Colonic mucosa (tissue), 4 donors: Measurements from ENCODE around the gene HARBI1. TPM values are rescaled to one million over a fixed set of nuclear protein-coding genes. Genes with fewer than 3 reads are reported as not detected.

ENCODE experiments used
- DNase-seq: peaks from one replicate; pipeline ENCODE4 v3.0.0-alpha.2; 2020
- H3K27ac ChIP-seq: fragments of 200-600 bp; one replicate; pipeline ENCODE4 v1.8.0; 2021
- H3K27me3 ChIP-seq: fragments of 200-600 bp; one replicate; pipeline ENCODE4 v1.8.0; 2021
- H3K36me3 ChIP-seq: fragments of 200-600 bp; one replicate; pipeline ENCODE4 v1.8.0; 2021
- H3K4me1 ChIP-seq: fragments of 200-600 bp; one replicate; pipeline ENCODE4 v1.8.0; 2021; ENCODE audit warnings: mild to moderate bottlenecking
- H3K4me3 ChIP-seq: fragments of 200-600 bp; one replicate; pipeline ENCODE4 v1.8.0; 2021
- H3K9ac ChIP-seq, 2 donors: one replicate each; pipeline ENCODE4 v1.7.0; 2013; ENCODE audit warnings: control low read depth in 2 of 2, low read depth in 2 of 2, low read length in 2 of 2
- H3K9me3 ChIP-seq: fragments of 200-600 bp; one replicate; pipeline ENCODE4 v1.8.0; 2021
- intact Hi-C: fragments of 100-400 bp; cut with DNase I; formaldehyde crosslinking; loops from one replicate; pipeline ENCODE4 v1.14.1; 2022
- total RNA-seq, 2 donors: library from RNA; stranded (reverse); fragmentation: NEBNext Ultra II Directional in 1 of 2; extraction: Animal tissue kit (Norgen Biotek cat#: 25700) in 1 of 2; gene quantifications; one replicate each; pipeline ENCODE4 v1.2.1, GENCODE V29; 2021
- TF ChIP-seq, protein P1 (sequence below): fragments of 200-600 bp; IDR thresholded peaks from one replicate; pipeline ENCODE4 v1.8.0; 2022; ENCODE audit warnings: antibody characterized with exemption, mild to moderate bottlenecking
- donor health status: healthy.
- donor health status: DM: no; HTN: no; CAD: no.
- donor health status: DM: no; HTN: no; CAD: no.

The HARBI1 gene
- total RNA-seq, 2 donors from 2014 or later = 4.5 to 5.0 TPM

DNA sequence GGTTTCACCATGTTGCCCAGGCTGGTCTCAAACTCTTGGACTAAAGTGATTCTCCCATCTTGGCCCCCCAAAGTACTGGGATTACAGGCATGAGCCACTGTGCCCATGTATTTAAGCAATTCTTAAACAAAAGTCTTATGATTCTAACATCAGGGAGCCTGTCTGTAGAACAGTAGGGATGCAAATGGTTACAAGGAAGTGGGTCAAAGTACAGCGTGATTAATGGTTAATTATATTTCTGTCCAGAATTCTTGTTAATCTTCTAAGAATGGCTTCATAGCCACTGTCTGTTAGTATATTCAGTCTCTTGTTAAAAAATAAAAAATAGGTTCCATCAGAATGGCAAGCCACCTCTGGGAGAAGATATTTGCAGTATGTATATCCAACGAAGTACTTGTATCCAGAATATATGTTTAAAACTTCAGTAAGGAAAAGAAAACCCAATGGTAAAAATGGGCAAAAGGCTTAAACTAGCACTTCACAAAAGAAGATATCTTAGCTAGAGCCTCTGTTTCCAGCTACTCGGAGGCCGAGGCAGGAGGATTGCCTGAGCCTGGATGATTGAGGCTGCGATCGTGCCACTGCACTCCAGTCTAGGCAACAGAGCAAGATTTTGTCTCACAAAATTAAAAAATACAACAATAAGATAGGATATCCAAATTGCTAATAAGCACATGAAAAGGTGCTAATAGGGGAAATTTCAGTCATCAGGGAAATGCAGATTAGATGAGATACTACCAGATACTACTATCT lies 23.2 kb upstream of the HARBI1 start:
- Histone ChIP-seq H3K27ac (no peak overlapping the region), H3K36me3 (no peaks in the 10 kb centered on the region), H3K27me3 (no peaks in the 10 kb centered on the region), H3K4me1 (no peaks in the 10 kb centered on the region), H3K9ac (no peak overlapping the region), H3K4me3 (no peak overlapping the region), H3K9me3 (no peaks in the 10 kb centered on the region)
- TF ChIP-seq, protein P1, sequence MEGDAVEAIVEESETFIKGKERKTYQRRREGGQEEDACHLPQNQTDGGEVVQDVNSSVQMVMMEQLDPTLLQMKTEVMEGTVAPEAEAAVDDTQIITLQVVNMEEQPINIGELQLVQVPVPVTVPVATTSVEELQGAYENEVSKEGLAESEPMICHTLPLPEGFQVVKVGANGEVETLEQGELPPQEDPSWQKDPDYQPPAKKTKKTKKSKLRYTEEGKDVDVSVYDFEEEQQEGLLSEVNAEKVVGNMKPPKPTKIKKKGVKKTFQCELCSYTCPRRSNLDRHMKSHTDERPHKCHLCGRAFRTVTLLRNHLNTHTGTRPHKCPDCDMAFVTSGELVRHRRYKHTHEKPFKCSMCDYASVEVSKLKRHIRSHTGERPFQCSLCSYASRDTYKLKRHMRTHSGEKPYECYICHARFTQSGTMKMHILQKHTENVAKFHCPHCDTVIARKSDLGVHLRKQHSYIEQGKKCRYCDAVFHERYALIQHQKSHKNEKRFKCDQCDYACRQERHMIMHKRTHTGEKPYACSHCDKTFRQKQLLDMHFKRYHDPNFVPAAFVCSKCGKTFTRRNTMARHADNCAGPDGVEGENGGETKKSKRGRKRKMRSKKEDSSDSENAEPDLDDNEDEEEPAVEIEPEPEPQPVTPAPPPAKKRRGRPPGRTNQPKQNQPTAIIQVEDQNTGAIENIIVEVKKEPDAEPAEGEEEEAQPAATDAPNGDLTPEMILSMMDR = no peak
- intact Hi-C loops = no loop called here
- DNase-seq = no peak

DNA sequence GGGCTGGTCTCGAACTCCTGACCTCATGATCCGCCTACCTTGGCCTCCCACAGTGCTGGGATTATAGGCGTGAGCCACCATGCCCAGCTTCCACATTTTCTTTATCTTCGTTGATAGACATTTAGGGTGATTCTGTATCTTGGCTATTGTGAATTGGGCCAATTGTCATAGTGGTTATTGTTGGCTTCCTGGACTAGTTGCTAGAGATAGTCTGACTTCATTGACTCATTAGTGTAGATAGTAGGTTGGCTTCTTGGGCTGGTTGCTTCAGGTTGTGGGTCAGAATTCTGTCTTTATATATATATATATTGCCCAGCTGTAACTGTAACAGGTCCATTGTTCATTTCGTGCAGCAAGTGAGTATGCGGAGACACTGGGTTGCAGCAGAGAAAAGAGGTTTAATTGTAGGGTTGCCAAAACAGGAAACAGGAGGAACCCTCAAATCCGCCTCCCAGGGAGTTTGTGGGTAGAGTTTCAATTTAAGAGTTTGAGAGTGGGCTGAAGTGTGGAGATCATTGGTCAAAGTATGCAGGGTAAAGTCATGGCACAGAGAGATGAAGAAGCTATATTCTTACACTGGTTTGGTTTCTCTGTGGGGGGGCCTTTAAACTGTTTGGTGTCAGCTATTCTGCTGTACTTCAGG lies 22.3 kb upstream of the HARBI1 start:
- Histone ChIP-seq H3K9me3 (no peaks in the 10 kb centered on the region), H3K4me1 (no peaks in the 10 kb centered on the region), H3K36me3 (no peaks in the 10 kb centered on the region), H3K27me3 (no peaks in the 10 kb centered on the region), H3K27ac (no peak overlapping the region), H3K9ac (no peak overlapping the region), H3K4me3 (no peak overlapping the region)
- TF ChIP-seq, protein P1 = no peak
- intact Hi-C loops = no loop called here
- DNase-seq = no peak

DNA sequence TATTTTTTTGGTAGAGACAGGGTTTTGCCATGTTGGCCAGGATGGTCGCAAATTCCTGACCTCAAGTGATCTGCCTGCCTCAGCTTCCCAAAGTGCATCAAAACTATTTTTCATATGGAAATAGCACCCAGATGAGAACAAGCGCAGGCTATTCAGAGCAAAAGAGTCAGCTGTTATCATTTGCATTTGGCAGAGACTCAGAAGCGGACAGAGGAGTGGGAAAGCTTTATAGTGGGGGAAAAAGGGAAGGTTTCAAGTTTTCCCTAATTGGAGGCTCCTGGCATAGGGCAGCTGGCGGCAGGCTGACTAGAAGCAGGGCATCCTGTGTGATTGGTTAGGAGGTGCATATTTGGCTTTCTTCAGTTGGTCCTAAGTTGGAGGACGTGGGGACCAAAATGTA lies 20.5 kb upstream of the HARBI1 start:
- TF ChIP-seq, protein P1 = no peak
- Histone ChIP-seq H3K9ac (no peak overlapping the region), H3K27ac (no peak overlapping the region), H3K4me3 (no peak overlapping the region), H3K27me3 (no peaks in the 10 kb centered on the region), H3K4me1 (no peaks in the 10 kb centered on the region), H3K36me3 (no peaks in the 10 kb centered on the region), H3K9me3 (no peaks in the 10 kb centered on the region)
- DNase-seq = no peak
- intact Hi-C loops = no loop called here

DNA sequence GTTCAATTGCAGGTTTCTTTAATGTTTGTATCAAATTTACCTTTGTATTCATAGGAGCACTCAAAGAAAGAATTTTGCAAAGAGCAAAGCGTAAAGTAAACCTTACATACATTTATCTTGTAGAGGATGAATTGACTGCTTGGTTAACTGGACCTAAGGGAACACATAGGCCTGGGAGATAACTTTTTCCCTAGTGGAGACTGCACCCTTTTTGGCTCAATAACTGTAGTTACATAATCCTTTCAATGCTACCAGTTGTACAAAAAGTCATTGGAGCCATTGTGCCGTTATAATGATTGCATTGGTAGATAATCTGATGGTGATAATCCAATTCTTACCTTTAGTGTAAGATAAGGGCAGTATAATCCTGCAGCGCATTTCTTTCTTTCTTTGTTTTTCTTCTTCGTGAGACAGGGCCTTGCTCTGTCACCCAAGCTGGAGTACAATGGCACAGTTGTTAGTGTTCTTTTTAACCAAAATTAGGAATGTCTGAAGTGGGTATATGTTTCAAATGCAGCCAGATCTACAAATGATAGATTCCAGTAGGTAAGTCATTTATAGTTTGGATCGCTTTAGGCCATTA lies 18.6 kb upstream of the HARBI1 start:
- no peak overlapping the region for H3K4me3 ChIP-seq
- H3K9me3 ChIP-seq = no peaks in the 10 kb centered on the region
- DNase-seq = no peak
- no peak overlapping the region for H3K9ac ChIP-seq
- H3K27me3 ChIP-seq = no peaks in the 10 kb centered on the region
- TF ChIP-seq, protein P1 = no peak
- intact Hi-C loops = no loop called here
- H3K36me3 ChIP-seq = no peaks in the 10 kb centered on the region
- H3K27ac ChIP-seq = no peak overlapping the region
- no peaks in the 10 kb centered on the region for H3K4me1 ChIP-seq

DNA sequence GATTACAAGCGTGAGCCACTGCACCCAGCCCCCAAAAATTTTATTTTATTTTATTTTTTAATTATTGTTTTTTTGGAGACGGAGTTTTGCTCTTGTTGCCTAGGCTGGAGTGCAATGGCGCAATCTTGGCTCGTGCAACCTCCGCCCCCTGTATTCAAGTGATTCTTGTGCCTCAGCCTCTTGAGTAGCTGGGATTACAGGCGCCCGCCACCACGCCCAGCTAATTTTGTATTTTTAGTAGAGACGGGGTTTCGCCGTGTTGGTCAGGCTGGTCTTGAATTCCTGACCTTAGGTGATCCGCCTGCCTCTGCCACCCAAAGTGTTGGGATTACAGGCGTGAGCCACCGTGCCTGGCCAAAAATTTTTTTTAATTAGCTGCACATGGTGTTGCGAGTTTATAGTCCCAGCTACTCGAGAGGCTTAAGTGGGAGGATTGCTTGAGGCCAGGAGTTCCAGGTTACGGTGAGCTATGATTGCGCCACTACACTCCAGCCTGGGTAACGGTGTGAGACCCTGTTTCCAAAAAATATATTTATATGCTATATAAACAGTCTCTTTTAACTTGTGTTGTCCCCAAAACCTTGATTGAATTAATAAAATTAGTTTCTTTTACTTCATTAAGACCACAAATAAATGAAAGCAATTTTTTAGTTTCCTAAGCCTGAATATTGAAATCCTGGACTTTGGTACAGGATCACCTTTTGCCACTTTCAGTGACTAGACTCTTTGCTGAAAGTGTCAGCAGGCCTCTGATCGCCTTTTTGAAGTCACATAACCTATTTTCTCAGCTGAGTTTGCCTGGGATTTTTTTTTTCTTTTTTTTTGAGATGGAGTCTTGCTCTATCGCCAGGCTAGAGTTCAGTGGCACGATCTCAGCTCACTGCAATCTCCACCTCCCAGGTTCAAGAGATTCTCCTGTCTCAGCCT lies 16.5 kb upstream of the HARBI1 start:
- intact Hi-C loops = no loop called here
- H3K9ac ChIP-seq = no peak overlapping the region
- no peak overlapping the region for H3K27ac ChIP-seq
- TF ChIP-seq, protein P1 = no peak
- H3K27me3 ChIP-seq = no peaks in the 10 kb centered on the region
- H3K4me1 ChIP-seq = no peaks in the 10 kb centered on the region
- H3K4me3 ChIP-seq = no peak overlapping the region
- no peak for DNase-seq
- H3K36me3 ChIP-seq = no peaks in the 10 kb centered on the region
- H3K9me3 ChIP-seq = no peaks in the 10 kb centered on the region
